Smooth muscle cell (in vitro differentiated cells): ENCODE data around the gene LRSAM1. TPM values are rescaled to one million over a fixed set of nuclear protein-coding genes. Genes with fewer than 3 reads are reported as not detected.

Experiments
- DNase-seq: peaks from one replicate; lab custom pipeline; 2025; ENCODE audit not compliant: unreplicated experiment; lab: John Stamatoyannopoulos, UW
- H2AFZ ChIP-seq: fragments of 200-600 bp; sonication (generic); 2 replicates; pipeline ENCODE4 v1.6.0; 2016; ENCODE audit warnings: antibody characterized with exemption, low read depth, mild to moderate bottlenecking
- H3F3A ChIP-seq: fragments of 200-600 bp; sonication (generic); 2 replicates; pipeline ENCODE4 v1.6.0; 2017; ENCODE audit warnings: antibody characterized with exemption, low read depth
- H3K27ac ChIP-seq: fragments of 200-600 bp; sonication (generic); 2 replicates; pipeline ENCODE4 v1.5.1; 2016; ENCODE audit warnings: low read depth, mild to moderate bottlenecking
- H3K27me3 ChIP-seq: fragments of 200-600 bp; sonication (generic); 2 replicates; pipeline ENCODE4 v1.6.1; 2016; ENCODE audit warnings: low read depth, mild to moderate bottlenecking
- H3K36me3 ChIP-seq: fragments of 200-600 bp; sonication (generic); 2 replicates; pipeline ENCODE4 v1.5.1; 2016; ENCODE audit warnings: low read depth
- H3K4me1 ChIP-seq: fragments of 200-600 bp; sonication (generic); 2 replicates; pipeline ENCODE4 v1.5.1; 2016; ENCODE audit warnings: low read depth
- H3K4me2 ChIP-seq: fragments of 200-600 bp; sonication (generic); 2 replicates; pipeline ENCODE4 v1.6.0; 2016; ENCODE audit warnings: mild to moderate bottlenecking
- H3K4me3 ChIP-seq: fragments of 200-600 bp; sonication (generic); 2 replicates; pipeline ENCODE4 v1.5.1; 2016; ENCODE audit warnings: mild to moderate bottlenecking
- H3K79me2 ChIP-seq: fragments of 200-600 bp; sonication (generic); 2 replicates; pipeline ENCODE4 v1.6.0; 2016; ENCODE audit warnings: low read depth, mild to moderate bottlenecking
- H3K9ac ChIP-seq: fragments of 200-600 bp; sonication (generic); 2 replicates; pipeline ENCODE4 v1.6.0; 2016; ENCODE audit warnings: low read depth
- H3K9me3 ChIP-seq: fragments of 200-600 bp; sonication (generic); replicated peaks from 2 replicates; pipeline ENCODE4 v1.5.1; 2016; ENCODE audit warnings: low read depth
- H4K20me1 ChIP-seq: fragments of 200-600 bp; sonication (generic); 2 replicates; pipeline ENCODE4 v1.6.0; 2016; ENCODE audit warnings: low read depth
- CTCF ChIP-seq: fragments of 200-600 bp; sonication (generic); IDR thresholded peaks from 2 replicates; pipeline ENCODE4 v1.5.1; 2017; ENCODE audit warnings: borderline replicate concordance, mild to moderate bottlenecking, antibody characterized with exemption; ENCODE audit not compliant: insufficient read depth, poor library complexity, severe bottlenecking
- WGBS: methylation state at CpG from one replicate; pipeline ENCODE4 v1.1.7; 2016; ENCODE audit warnings: low lambda C conversion rate; 5-methylcytosine and 5-hydroxymethylcytosine counted together
- polyA plus RNA-seq: library from polyadenylated mRNA; unstranded; fragments of >200 nt; fragmentation: Nextera tagmentation; extraction: Ambion mirVana; gene quantifications from 2 replicates; pipeline ENCODE4 v1.2.1, GENCODE V29; 2016
- total RNA-seq: library from RNA; depleted of rRNA; stranded (reverse); fragments of >200 nt; gene quantifications from 2 replicates; pipeline ENCODE4 v1.2.3, GENCODE V29; 2014

The LRSAM1 gene
- total and polyA plus RNA-seq, 2 experiments from 2014 or later = 10.5 to 27.0 TPM

DNA sequence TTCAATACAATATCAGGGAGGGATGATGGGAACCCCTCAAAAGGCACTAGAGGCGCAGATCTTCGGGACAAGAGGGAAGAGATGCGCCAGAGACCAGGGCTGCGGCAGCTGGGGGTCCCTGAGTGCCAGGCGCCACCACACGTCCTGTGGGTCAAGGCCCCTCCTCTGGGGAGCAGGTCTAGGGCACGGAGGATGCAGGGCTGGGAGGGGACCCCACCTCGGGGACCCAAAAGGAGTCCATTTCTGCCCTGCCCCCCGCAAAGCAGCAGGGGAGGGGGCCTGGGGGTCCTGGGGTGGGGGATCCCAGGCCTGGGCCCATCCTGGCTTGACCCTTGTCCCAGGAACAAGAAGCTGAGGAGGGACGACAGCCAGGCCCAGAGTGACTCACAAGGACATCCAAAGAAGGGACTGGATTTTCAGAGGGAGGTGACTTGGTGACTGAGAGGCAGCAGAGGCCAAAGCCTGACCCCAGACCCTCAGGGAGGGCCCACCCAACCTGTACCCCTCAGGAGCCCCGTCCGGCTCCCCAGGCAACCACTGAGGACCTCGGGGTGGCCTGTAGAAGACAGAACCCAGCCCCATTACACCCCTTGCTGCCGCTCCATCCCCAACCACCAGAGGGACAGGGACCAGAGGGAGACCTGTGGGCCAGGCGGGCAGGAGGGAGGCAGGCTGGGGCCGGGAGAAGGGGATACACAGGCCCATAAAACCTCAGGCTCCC, 54.2 kb downstream of the LRSAM1 start:
- 85% methylated on average over 15 of the region's 16 CpGs for WGBS
- H2AFZ ChIP-seq = no peak overlapping the region
- peak overlapping the region; percentile 42 for H3K27ac ChIP-seq
- H3K4me1 ChIP-seq = no peaks in the 10 kb centered on the region
- H3K4me3 ChIP-seq = no peak overlapping the region
- H3F3A ChIP-seq = no peaks in the 10 kb centered on the region
- H3K9ac ChIP-seq = no peak overlapping the region
- DNase-seq = no peak
- peak; percentile 48 for TF ChIP-seq CTCF
- no peak overlapping the region for H3K4me2 ChIP-seq
- no peaks in the 10 kb centered on the region for H3K9me3 ChIP-seq
- no peaks in the 10 kb centered on the region for H3K36me3 ChIP-seq
- peaks cover under 1% of the 10 kb centered on the region for H3K79me2 ChIP-seq
- no peaks in the 10 kb centered on the region for H3K27me3 ChIP-seq
- H4K20me1 ChIP-seq = peaks cover 54% of the 10 kb centered on the region

DNA sequence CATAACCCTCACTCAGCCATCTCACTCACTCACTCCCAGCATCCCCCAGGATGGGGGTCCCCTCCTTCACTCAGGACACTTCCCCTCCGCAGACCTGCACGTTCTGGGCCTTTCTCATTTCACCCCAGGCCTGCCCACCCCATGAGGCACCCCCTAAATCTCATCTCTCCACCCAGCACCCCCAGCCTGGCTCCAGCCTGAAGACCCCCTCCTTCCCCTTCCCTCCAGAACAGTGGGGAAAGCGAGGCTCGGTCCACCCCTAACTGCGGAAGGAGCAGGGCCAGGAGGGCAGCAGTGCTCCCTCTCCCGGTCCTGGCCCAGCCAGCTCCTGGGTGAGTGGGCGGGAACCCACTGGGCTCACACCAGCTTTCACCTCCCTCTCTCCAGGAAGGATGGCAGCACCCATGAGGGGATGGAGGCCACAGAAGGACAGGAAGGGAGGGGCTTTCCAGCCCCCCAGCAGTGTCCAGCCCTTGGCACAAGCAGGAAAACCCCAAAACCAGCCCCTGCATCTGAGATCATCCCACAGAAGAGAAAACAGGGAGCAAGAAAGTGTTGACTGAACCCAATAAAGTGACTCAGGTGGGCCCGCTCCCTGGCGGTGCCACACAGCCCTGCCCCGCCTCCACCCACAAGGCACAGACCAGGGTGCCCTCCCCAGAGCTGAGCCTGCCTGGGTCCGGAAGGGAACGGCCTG, 55.0 kb downstream of the LRSAM1 start:
- Histone ChIP-seq H3K27me3 (no peaks in the 10 kb centered on the region), H3K27ac (peak overlapping the region; percentile 42), H3K4me2 (no peak overlapping the region), H3F3A (no peaks in the 10 kb centered on the region), H4K20me1 (peaks cover 62% of the 10 kb centered on the region), H3K79me2 (peaks cover 8% of the 10 kb centered on the region), H3K9me3 (no peaks in the 10 kb centered on the region), H3K4me1 (no peaks in the 10 kb centered on the region), H3K36me3 (no peaks in the 10 kb centered on the region), H3K9ac (no peak overlapping the region), H2AFZ (no peak overlapping the region), H3K4me3 (no peak overlapping the region)
- 92% methylated on average over 9 of the region's 12 CpGs for whole genome bisulfite sequencing
- no peak for TF ChIP-seq CTCF
- DNase-seq = no peak

DNA sequence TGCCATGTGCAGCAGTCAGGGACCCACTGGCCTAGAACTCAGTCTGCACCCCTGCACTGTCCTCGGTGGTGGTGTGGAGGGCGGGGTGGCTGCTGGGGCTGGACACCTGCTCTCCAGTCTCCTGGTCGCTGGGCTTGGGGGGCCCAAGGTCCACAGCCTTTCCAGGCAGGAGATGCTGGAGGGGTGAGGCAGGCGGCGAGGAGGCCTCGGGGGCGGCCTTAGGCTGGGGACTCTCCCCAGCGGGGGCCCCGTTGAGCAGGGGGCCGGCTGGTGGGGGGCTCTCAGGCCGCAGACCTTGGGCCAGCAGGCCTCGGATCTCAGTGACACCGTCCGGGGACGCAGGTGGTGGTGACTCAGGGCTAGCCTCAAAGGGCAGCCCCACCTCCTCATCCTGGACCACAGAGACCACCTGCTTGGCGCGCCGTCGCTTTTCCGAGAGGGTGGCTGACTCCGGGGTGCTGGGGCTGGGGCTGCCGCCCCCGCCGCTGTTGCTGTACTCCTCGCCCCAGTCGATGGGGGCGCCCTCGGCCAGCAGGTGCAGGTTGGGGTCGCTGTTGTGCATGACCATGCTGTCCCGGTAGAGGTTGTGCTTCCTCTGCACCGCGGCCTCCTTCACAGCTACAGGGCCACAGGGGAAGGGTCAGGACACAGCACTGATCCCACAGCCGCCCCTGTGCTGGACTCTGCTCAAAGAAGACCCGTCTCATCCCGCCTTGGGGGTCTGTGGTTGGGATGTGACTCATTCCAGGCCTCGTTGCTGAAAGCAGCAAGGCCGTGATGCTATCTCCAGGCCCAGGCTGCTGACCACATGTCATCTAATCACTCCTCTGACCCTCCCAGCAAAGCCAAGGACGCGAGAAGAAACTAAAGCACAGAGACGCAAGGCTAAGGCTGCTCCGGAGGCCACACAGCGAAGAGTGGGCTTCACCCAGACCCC, 55.8 kb downstream of the LRSAM1 start:
- DNase-seq = no peak
- H3K4me2 ChIP-seq = peak overlapping the region; percentile 48
- peaks cover 70% of the 10 kb centered on the region for H4K20me1 ChIP-seq
- H3F3A ChIP-seq = no peaks in the 10 kb centered on the region
- no peak overlapping the region for H2AFZ ChIP-seq
- peaks cover 16% of the 10 kb centered on the region for H3K79me2 ChIP-seq
- no peaks in the 10 kb centered on the region for H3K27me3 ChIP-seq
- TF ChIP-seq CTCF = no peak
- H3K4me3 ChIP-seq = no peak overlapping the region
- peaks cover 5% of the 10 kb centered on the region for H3K36me3 ChIP-seq
- 71% methylated on average over 29 of the region's 42 CpGs for WGBS
- no peaks in the 10 kb centered on the region for H3K4me1 ChIP-seq
- H3K27ac ChIP-seq = no peak overlapping the region
- H3K9ac ChIP-seq = no peak overlapping the region
- H3K9me3 ChIP-seq = no peaks in the 10 kb centered on the region
